Nephron progenitor cell (in vitro differentiated cells): ENCODE data around the gene RNF125.

Source experiments
- DNase-seq: peaks from one replicate; pipeline ENCODE4 v3.0.0; 2021
- H3K27ac Mint-ChIP-seq: 2 replicates; pipeline ENCODE4 v1.8.0; 2021; ENCODE audit warnings: mild to moderate bottlenecking, moderate library complexity, mixed read lengths
- H3K27me3 Mint-ChIP-seq: 2 replicates; pipeline ENCODE4 v1.8.0; 2021; ENCODE audit warnings: mild to moderate bottlenecking, low read depth, mixed read lengths; ENCODE audit not compliant: poor library complexity
- H3K36me3 Mint-ChIP-seq: 2 replicates; pipeline ENCODE4 v1.8.0; 2021; ENCODE audit warnings: low read depth, mixed read lengths
- H3K4me1 Mint-ChIP-seq: 2 replicates; pipeline ENCODE4 v1.8.0; 2021; ENCODE audit warnings: mixed read lengths
- H3K4me3 Mint-ChIP-seq: 2 replicates; pipeline ENCODE4 v1.8.0; 2021; ENCODE audit warnings: mild to moderate bottlenecking, moderate library complexity, mixed read lengths
- H3K9me3 Mint-ChIP-seq: 2 replicates; pipeline ENCODE4 v1.8.0; 2021; ENCODE audit warnings: mild to moderate bottlenecking, moderate library complexity, mixed read lengths
- TF ChIP-seq, protein P1 (sequence below): fragments of 200-600 bp; sonication (generic); IDR thresholded peaks from 2 replicates; pipeline ENCODE4 v1.5.0; 2021; ENCODE audit warnings: antibody characterized with exemption

RNF125 gene

DNA sequence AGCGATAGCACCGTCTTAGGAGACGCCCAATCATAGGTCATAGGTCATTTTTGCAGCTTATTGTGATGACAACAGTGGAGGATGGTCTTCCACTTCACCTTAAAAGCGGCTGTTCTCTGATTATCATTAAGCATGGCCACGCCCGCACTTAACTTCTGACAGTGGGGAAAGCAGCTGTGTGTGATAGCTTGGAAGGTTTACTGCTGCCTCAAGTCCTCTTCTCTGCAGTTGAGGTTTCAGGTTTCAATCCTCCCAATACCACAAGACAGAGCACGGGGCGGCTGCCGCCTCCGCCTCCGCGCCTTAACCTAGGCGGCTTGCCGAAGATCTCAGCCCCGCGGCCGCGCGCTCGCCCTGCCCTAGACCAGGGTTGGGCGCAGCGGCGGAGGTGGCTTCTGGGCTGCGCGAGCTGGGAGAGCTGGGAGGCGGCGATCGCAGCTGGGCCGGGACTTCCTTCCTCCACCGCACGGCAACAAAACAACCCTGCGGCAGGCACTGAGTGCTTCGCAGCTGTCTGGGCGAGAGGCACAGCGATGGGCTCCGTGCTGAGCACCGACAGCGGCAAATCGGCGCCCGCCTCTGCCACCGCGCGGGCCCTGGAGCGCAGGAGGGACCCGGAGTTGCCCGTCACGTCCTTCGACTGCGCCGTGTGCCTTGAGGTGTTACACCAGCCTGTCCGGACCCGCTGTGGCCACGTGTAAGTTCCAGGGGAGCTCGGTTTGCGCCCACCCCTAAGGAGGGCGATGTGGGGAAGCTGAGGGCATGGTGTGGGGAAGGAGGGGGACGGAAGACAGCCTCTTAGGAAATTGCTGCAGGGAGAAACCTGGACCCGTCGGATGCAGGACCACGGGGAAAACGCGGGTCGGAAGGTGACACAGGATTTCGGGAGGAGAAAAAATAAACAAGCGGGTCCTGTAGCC is at the start of gene RNF125:
Gene RNF125, plus strand, starts transcription at position 495 of the 920 bp plus-strand sequence. Its CDS starts 39 bp downstream, at position 534.
- peak within 1 kb of the TSS; percentile 80 for H3K27ac Mint-ChIP-seq
- peaks cover 20% of the 10 kb centered on the region for H3K4me1 Mint-ChIP-seq

DNA sequence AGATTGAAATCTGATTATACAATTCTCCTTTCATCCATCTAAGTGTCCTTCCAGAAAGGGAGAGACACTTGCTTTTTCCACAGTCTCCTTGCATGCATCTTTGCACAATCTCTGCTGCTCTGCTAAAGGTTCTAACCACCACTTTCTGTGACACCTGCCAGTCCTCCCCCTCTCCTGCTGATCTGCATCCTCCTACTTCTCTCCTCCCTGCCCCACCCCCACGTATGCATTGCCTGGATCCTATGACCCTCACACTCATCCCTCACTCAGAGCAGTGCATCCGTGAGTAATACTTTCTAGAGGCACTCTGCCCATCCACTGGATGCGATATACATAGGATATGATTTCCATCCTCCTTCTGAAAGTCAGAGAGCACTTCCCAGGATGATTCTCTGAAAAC is 48.0 kb upstream of the RNF125 start:
- peaks cover 24% of the 10 kb centered on the region for H3K9me3 Mint-ChIP-seq
- TF ChIP-seq, protein P1, sequence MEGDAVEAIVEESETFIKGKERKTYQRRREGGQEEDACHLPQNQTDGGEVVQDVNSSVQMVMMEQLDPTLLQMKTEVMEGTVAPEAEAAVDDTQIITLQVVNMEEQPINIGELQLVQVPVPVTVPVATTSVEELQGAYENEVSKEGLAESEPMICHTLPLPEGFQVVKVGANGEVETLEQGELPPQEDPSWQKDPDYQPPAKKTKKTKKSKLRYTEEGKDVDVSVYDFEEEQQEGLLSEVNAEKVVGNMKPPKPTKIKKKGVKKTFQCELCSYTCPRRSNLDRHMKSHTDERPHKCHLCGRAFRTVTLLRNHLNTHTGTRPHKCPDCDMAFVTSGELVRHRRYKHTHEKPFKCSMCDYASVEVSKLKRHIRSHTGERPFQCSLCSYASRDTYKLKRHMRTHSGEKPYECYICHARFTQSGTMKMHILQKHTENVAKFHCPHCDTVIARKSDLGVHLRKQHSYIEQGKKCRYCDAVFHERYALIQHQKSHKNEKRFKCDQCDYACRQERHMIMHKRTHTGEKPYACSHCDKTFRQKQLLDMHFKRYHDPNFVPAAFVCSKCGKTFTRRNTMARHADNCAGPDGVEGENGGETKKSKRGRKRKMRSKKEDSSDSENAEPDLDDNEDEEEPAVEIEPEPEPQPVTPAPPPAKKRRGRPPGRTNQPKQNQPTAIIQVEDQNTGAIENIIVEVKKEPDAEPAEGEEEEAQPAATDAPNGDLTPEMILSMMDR = no peak
- peaks cover 6% of the 10 kb centered on the region for H3K4me1 Mint-ChIP-seq
- no peak overlapping the region for H3K4me3 Mint-ChIP-seq
- H3K36me3 Mint-ChIP-seq = no peaks in the 10 kb centered on the region
- H3K27ac Mint-ChIP-seq = peak overlapping the region; percentile 18
- H3K27me3 Mint-ChIP-seq = peaks cover 3% of the 10 kb centered on the region
- DNase-seq = no peak

More for the DNA sequence above, at the start of gene RNF125:
- TF ChIP-seq, protein P1 = no peak
- Mint-ChIP-seq H3K36me3 (no peaks in the 10 kb centered on the region), H3K4me3 (peak within 1 kb of the TSS; percentile 94), H3K9me3 (peaks cover 3% of the 10 kb centered on the region), H3K27me3 (peaks cover 35% of the 10 kb centered on the region)
- DNase-seq = peak; percentile 89

DNA sequence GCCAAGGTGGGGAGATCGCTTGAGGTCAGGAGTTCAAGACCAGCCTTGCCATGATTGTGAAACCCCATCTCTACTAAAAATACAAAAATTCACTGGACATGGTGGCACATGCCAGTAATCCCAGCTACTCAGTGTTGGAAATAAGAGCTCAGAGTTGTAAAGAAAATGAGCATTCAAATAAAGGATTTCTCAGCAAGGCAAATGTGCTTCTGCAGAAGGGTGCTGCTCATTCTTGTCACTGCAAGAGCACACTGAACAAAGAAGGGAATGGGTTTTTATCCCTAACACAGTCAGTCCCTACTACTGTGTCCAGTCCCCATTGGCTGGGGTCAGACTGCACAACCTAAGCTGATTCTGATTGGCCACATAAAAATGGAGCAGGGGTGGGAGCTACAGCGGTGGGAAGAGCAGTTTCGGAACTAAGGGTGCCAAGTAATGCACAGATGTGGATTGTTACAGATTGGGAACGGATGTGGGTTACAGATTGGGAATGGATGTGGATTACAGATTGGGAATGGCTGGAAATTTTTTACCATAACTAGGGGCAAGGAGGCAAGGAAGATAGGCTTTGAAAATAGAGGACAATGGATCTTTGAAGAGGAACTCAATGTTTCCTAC is 44.6 kb upstream of the RNF125 start:
- H3K36me3 Mint-ChIP-seq = no peaks in the 10 kb centered on the region
- DNase-seq = no peak
- H3K27me3 Mint-ChIP-seq = peaks cover 5% of the 10 kb centered on the region
- no peak overlapping the region for H3K4me3 Mint-ChIP-seq
- TF ChIP-seq, protein P1 = no peak
- H3K4me1 Mint-ChIP-seq = peaks cover 16% of the 10 kb centered on the region
- no peak overlapping the region for H3K27ac Mint-ChIP-seq
- H3K9me3 Mint-ChIP-seq = peaks cover 40% of the 10 kb centered on the region

DNA sequence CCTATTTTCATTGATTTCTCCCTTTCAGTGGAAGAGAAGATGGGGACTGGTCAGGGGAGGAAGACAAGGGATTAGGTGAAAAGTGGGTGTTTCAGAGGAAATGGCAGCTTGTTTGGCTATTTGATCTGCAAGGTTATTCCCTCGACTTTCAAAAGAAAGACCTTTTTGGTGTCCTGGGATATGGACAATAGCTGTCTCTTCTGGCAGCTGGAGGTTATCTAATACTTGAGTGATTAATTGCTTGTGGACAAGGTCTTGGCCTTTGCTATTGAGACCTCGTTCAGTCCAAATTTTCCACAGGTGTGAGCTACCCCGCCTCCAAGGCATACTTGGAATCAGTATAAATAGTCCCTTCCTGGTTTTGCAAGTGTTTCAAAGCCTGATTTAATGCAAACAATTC is 42.4 kb upstream of the RNF125 start:
- Mint-ChIP-seq H3K36me3 (no peaks in the 10 kb centered on the region), H3K4me3 (no peak overlapping the region), H3K9me3 (peaks cover 41% of the 10 kb centered on the region), H3K27ac (no peak overlapping the region), H3K4me1 (peaks cover 10% of the 10 kb centered on the region), H3K27me3 (peaks cover 5% of the 10 kb centered on the region)
- TF ChIP-seq, protein P1 = no peak
- DNase-seq = no peak

DNA sequence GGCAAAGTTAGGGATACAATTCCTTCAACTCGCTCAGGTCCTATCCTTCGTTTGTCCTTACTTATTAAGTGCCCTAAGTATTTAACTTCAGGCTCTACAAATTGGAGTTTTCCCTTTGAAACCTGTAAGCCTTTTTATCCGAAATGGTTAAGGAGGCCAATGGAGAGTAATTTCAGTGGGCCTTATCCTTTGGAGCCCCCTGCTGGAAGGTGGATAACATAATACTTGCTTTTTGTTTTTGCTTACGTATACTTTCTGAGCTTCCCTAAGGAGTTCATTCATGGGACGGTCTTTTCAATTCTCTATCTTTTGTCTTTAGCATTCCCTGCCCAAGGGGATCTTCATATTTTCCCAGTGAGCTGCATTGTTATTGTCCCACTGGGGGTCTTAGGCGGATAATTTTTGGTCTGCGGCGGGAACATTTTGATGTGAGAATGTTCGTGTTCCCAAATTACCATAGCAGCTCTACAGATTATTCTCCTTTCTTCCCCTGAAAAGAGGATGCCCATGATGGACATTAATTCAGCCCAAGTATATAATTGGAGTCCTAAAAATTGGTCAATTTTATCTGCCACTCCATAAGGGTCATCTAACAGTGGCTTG is 41.3 kb upstream of the RNF125 start:
- Mint-ChIP-seq H3K4me3 (no peak overlapping the region), H3K36me3 (no peaks in the 10 kb centered on the region), H3K9me3 (peaks cover 40% of the 10 kb centered on the region), H3K27ac (no peak overlapping the region), H3K4me1 (peaks cover 10% of the 10 kb centered on the region), H3K27me3 (peaks cover 5% of the 10 kb centered on the region)
- DNase-seq = peak; percentile 44
- TF ChIP-seq, protein P1 = peak; percentile 72
